Ishikawa (cell line): ENCODE results near the gene PPM1F.

Source experiments
- CEBPB ChIP-seq: IDR thresholded peaks from 2 replicates; pipeline ENCODE4 v1.6.1; 2012
- CREB1 ChIP-seq: IDR thresholded peaks from 2 replicates; pipeline ENCODE4 v1.6.1; 2012; ENCODE audit warnings: low read depth
- EGR1 ChIP-seq: IDR thresholded peaks from 2 replicates; pipeline ENCODE4 v1.6.1; 2012
- EP300 ChIP-seq: IDR thresholded peaks from 2 replicates; pipeline ENCODE4 v1.6.1; 2012; ENCODE audit warnings: borderline replicate concordance
- FOXM1 ChIP-seq: IDR thresholded peaks from 2 replicates; pipeline ENCODE4 v1.6.1; 2012; ENCODE audit warnings: low read depth, borderline replicate concordance
- NFIC ChIP-seq: IDR thresholded peaks from 2 replicates; pipeline ENCODE4 v1.6.1; 2012
- RAD21 ChIP-seq: IDR thresholded peaks from 2 replicates; pipeline ENCODE4 v1.6.1; 2012; ENCODE audit warnings: low read depth
- TAF1 ChIP-seq: IDR thresholded peaks from 2 replicates; pipeline ENCODE4 v1.6.1; 2012; ENCODE audit warnings: low read depth, mild to moderate bottlenecking
- TCF12 ChIP-seq: IDR thresholded peaks from 2 replicates; pipeline ENCODE4 v1.6.1; 2012; ENCODE audit warnings: low read depth
- TEAD4 ChIP-seq: IDR thresholded peaks from 2 replicates; pipeline ENCODE4 v1.6.1; 2012
- YY1 ChIP-seq: IDR thresholded peaks from 2 replicates; pipeline ENCODE4 v1.6.1; 2012; ENCODE audit warnings: low read depth
- ZBTB7A ChIP-seq: IDR thresholded peaks from 2 replicates; pipeline ENCODE4 v1.6.1; 2012; ENCODE audit warnings: low read depth
- TF ChIP-seq, protein P1 (sequence below): IDR thresholded peaks from 2 replicates; pipeline ENCODE4 v1.6.1; 2012; ENCODE audit warnings: low read depth, mild to moderate bottlenecking
- TF ChIP-seq, protein P2 (sequence below): IDR thresholded peaks from 2 replicates; pipeline ENCODE4 v1.6.1; 2012
- TF ChIP-seq, protein P3 (sequence below): IDR thresholded peaks from 2 replicates; pipeline ENCODE4 v1.6.1; 2012

The PPM1F gene

DNA sequence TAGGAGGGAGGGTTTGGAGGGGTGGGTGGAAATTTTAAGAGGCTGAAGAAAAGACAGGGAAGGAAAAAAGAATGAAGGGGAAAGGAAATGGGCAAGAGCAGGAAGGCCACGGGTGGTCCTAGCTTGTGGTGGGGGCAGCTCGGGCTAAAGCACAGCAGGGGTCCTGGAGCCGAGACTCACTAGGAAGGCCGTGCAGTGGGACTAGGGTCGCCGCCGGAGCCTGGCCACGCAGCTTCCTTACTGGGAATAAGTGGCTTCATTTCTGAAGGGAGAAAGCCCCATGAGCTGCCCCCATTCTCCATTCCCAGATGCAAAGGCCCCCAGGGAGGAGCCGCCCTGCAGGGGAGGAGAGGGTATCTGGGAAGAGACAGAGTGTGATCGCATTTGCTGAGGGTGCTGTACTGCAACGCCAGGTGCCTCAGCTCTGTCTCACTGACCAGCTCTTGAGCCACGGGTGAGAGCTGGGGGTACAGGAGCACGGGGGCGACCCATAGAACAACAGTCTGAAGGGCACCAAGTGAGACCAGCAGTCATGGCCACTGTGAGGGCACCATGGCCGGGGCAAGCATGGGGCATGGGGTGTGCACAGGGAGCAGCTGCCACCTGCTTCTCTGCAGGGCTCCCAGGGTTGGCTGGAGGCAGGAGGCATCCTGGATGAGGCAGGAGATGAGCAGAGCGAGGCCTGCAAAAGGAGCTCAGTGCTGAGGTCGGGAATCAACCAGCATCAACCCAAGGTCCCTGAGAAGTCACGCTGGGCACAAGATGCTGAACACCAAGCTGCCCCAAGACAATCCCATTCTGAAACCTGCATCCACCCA, 18.4 kb upstream of the PPM1F start:
- TF ChIP-seq TEAD4 (no peak), TCF12 (no peak), TAF1 (no peak), YY1 (no peak), EGR1 (no peak), CREB1 (no peak)

DNA sequence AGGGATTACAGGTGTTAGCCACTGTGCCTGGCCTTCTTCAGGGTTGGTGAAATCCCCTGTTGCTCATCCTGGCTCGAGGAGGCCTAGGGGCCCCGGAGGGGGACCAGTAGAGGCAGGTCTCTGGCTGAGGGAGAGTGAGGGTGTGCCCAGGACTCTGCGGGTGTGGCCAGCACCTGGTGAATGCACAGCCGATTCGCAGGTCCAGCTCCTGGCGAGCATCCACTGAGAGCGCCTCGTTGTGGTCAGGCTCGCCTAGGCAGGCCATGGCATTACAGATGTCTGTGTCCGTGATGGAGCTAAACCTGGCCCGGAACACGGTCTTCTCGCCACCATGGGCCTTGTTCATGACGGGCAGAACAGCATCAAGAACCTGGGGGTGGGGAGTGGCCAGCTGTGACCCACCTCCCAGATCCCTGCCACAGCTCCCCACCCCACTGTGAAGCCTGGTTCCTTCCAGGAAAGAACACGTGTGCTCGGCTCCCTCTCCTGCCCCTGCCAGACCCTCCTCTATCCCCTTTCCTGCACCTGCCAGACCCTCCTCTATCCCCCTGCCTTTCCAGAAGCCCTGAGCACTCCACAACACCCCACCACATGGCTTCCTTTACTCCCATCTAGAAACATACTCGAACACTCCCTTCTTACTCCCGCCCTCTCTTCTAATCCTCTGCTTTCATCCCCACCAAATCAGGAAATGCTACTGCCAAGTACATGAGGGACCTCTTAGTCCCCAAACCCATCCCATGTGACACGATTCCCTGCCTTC, 17.6 kb upstream of the PPM1F start:
- TF ChIP-seq, protein P1, sequence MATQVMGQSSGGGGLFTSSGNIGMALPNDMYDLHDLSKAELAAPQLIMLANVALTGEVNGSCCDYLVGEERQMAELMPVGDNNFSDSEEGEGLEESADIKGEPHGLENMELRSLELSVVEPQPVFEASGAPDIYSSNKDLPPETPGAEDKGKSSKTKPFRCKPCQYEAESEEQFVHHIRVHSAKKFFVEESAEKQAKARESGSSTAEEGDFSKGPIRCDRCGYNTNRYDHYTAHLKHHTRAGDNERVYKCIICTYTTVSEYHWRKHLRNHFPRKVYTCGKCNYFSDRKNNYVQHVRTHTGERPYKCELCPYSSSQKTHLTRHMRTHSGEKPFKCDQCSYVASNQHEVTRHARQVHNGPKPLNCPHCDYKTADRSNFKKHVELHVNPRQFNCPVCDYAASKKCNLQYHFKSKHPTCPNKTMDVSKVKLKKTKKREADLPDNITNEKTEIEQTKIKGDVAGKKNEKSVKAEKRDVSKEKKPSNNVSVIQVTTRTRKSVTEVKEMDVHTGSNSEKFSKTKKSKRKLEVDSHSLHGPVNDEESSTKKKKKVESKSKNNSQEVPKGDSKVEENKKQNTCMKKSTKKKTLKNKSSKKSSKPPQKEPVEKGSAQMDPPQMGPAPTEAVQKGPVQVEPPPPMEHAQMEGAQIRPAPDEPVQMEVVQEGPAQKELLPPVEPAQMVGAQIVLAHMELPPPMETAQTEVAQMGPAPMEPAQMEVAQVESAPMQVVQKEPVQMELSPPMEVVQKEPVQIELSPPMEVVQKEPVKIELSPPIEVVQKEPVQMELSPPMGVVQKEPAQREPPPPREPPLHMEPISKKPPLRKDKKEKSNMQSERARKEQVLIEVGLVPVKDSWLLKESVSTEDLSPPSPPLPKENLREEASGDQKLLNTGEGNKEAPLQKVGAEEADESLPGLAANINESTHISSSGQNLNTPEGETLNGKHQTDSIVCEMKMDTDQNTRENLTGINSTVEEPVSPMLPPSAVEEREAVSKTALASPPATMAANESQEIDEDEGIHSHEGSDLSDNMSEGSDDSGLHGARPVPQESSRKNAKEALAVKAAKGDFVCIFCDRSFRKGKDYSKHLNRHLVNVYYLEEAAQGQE: no peak
- TF ChIP-seq EGR1 (no peak), CEBPB (no peak), TAF1 (no peak), ZBTB7A (no peak), EP300 (no peak), TEAD4 (no peak), TCF12 (no peak), YY1 (no peak), NFIC (no peak), CREB1 (no peak), RAD21 (no peak), FOXM1 (no peak)
- TF ChIP-seq, protein P2, sequence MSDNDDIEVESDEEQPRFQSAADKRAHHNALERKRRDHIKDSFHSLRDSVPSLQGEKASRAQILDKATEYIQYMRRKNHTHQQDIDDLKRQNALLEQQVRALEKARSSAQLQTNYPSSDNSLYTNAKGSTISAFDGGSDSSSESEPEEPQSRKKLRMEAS: no peak
- TF ChIP-seq, protein P3, sequence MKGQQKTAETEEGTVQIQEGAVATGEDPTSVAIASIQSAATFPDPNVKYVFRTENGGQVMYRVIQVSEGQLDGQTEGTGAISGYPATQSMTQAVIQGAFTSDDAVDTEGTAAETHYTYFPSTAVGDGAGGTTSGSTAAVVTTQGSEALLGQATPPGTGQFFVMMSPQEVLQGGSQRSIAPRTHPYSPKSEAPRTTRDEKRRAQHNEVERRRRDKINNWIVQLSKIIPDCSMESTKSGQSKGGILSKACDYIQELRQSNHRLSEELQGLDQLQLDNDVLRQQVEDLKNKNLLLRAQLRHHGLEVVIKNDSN: no peak

DNA sequence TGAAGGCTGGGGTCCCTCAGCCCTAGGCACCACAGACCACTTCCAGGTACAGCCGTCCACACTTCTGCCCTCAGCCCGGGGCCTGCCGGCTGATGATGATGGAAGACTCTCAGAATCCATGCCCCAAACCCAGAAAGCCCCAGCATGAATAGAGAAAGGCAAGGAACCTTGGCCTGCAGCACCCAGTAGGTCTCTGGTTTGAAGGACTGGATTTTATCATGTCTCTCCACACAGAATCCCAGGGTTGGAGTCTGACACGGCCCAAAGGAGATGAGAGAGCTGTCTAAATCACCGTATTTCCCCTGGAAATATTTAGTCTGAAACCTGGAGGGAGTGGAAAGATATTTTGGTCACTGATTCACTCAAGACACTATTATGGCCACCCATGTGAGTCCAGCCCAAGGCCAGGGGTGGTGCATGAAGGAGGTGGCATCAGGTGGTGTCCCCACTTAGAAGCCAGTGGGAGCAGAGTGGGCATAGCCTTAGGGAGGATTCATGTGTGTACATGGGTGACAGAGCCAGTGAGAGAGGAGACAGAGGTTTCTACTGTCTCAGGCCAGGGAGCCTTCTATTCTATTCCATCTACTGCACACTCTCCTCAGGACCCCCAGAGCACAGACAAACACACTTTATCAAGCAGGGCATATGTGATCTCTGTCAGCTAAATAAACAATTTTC, 15.9 kb upstream of the PPM1F start:
- TF ChIP-seq TAF1 (no peak), TCF12 (no peak), CEBPB (no peak), RAD21 (no peak), FOXM1 (no peak), EGR1 (no peak), EP300 (no peak), CREB1 (no peak), TEAD4 (no peak)
- TF ChIP-seq, protein P3: no peak
- TF ChIP-seq, protein P2: no peak

DNA sequence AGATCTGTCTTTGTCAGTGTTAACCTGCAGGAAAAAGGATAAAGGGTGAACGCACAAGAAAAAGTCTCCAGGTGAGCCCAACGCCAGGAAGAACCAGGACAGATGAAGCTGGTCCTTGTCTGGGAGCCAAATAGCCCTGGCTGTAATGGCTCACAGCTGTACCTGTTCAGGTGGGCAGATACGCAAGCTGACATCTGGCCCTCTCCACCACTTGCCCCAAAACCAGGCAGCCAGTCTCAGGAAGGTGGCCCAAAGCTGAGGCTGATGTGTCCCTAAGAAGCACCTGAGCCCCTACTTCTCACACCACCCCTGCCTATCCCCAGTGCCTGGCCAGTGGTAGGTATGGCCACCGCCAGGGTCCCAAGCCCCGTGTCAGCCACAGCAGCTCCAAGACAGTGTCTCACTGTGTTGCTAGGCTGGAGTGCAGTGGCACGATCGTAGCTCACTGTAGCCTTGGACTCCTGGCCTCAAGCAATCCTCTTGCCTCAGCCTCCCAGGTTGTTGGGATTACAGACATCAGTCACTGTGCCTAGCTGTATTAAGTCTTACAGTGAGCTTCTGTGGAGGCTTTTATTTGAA, 15.1 kb upstream of the PPM1F start:
- TF ChIP-seq, protein P2: no peak
- TF ChIP-seq CREB1: no peak
- no peak for TF ChIP-seq EGR1
- TF ChIP-seq EP300: no peak
- TF ChIP-seq TCF12: no peak
- TF ChIP-seq RAD21: no peak
- TF ChIP-seq TAF1: no peak
- no peak for TF ChIP-seq YY1
- no peak for TF ChIP-seq ZBTB7A
- TF ChIP-seq, protein P3: no peak
- TF ChIP-seq TEAD4: no peak
- TF ChIP-seq NFIC: no peak
- TF ChIP-seq FOXM1: no peak
- TF ChIP-seq, protein P1: no peak
- no peak for TF ChIP-seq CEBPB
